GM19397 (cell line): Measurements from ENCODE around the gene P2RY6.

ENCODE experiments used
- ATAC-seq: cut with Tn5 transposase; IDR thresholded peaks from one replicate; pipeline ENCODE4 v1.9.1; 2021; ENCODE audit warnings: mild to moderate bottlenecking, moderate library complexity; ENCODE audit not compliant: unreplicated experiment

Gene P2RY6

GRCh38 chr11:73330569-73331093 lies 58.5 kb downstream of the P2RY6 start:
- ATAC-seq = no peak

- ATAC-seq = no peak
Measured at GRCh38 chr11:73331138-73331916, 59.2 kb downstream of the P2RY6 start.

- no peak for ATAC-seq
Measured at GRCh38 chr11:73333173-73333572, 61.0 kb downstream of the P2RY6 start.

- ATAC-seq = no peak
Measured at GRCh38 chr11:73333640-73334383, 61.7 kb downstream of the P2RY6 start.

GRCh38 chr11:73334384-73335203 lies 62.5 kb downstream of the P2RY6 start:
- no peak for ATAC-seq

GRCh38 chr11:73335204-73335923 lies 63.2 kb downstream of the P2RY6 start:
- ATAC-seq = no peak

GRCh38 chr11:73337846-73338245 lies 65.7 kb downstream of the P2RY6 start:
- no peak for ATAC-seq

GRCh38 chr11:73338279-73338678 lies 66.1 kb downstream of the P2RY6 start:
- ATAC-seq = no peak

- ATAC-seq = no peak
Measured at GRCh38 chr11:73340164-73340563, 68.0 kb downstream of the P2RY6 start.

GRCh38 chr11:73342633-73343032 lies 70.5 kb downstream of the P2RY6 start:
- ATAC-seq = no peak

- ATAC-seq = no peak
Measured at GRCh38 chr11:73343076-73343873, 71.1 kb downstream of the P2RY6 start.

GRCh38 chr11:73344191-73344607 lies 72.1 kb downstream of the P2RY6 start:
- no peak for ATAC-seq

- no peak for ATAC-seq
Measured at GRCh38 chr11:73345481-73346160, 73.5 kb downstream of the P2RY6 start.

GRCh38 chr11:73346186-73346935 lies 74.2 kb downstream of the P2RY6 start:
- ATAC-seq = no peak

- ATAC-seq = no peak
Measured at GRCh38 chr11:73347067-73347466, 74.9 kb downstream of the P2RY6 start.
